Spleen (tissue), 7 donors: ENCODE results near the gene TMA16.

ENCODE experiments used
- CTCF ChIP-seq, 11 experiments: fragments of 200-600 bp in 7 of 11; fragments of 450-650 bp in 4 of 11; sonication (generic) in 4 of 11; IDR thresholded peaks in 8 of 11; conservative IDR thresholded peaks in 3 of 11; 1 replicate in 7 of 11; 2 replicates in 4 of 11; pipeline versions ENCODE4 v1.4.0 to v1.8.0; 2016 to 2021; ENCODE audit warnings: antibody characterized with exemption in 11 of 11, inconsistent platforms in 4 of 11, mild to moderate bottlenecking in 1 of 11
- POLR2A ChIP-seq, 3 donors: fragments of 450-650 bp; IDR thresholded peaks; one replicate each; pipeline ENCODE4 v1.5.1; 2017; ENCODE audit warnings: antibody characterized with exemption in 3 of 3, mild to moderate bottlenecking in 1 of 3
- donor health status: DM: no; HTN: no; CAD: no; lungs with moderate emphysema.
- donor health status: DM: no; HTN: no; CAD: no.
- donor health status: DM: no; HTN: no; CAD: no.

GRCh38 chr4:163536091-163536490 lies 41.6 kb downstream of the TMA16 start:
- TF ChIP-seq CTCF (IDR thresholded peaks at IDR 0.05 in 8 of 11, conservative IDR thresholded peaks at IDR 0.05 in 3 of 11) (no peak), POLR2A (IDR thresholded peaks at IDR 0.05) (no peak)
